HG03565 (cell line): ENCODE measurements around the gene TAS2R42.

Source experiments
- ATAC-seq: cut with Tn5 transposase; IDR thresholded peaks from one replicate; pipeline ENCODE4 v1.9.1; 2021; ENCODE audit warnings: mild to moderate bottlenecking, moderate library complexity; ENCODE audit not compliant: unreplicated experiment

TAS2R42 gene

GRCh38 chr12:11186837-11187236 is at the start of gene TAS2R42:
Gene TAS2R42 (minus strand): TSS chr12:11186937. CDS start chr12:11186937, 0 bp downstream.
- ATAC-seq = no peak

GRCh38 chr12:11233532-11233931 is 46.8 kb upstream of the TAS2R42 start:
- no peak for ATAC-seq

GRCh38 chr12:11228296-11228879 is 41.7 kb upstream of the TAS2R42 start:
- ATAC-seq = peak; percentile 83

GRCh38 chr12:11227373-11227772 is 40.6 kb upstream of the TAS2R42 start:
- no peak for ATAC-seq

- no peak for ATAC-seq
These were observed 22.4 kb upstream of the TAS2R42 start for GRCh38 chr12:11209113-11209512.

- no peak for ATAC-seq
These were observed 17.4 kb upstream of the TAS2R42 start for GRCh38 chr12:11204173-11204572.

- ATAC-seq = no peak
These were observed 16.1 kb upstream of the TAS2R42 start for GRCh38 chr12:11202811-11203210.

GRCh38 chr12:11183011-11183410 is 3.7 kb downstream of the TAS2R42 start:
- no peak for ATAC-seq

- no peak for ATAC-seq
These were observed 4.2 kb downstream of the TAS2R42 start for GRCh38 chr12:11182529-11182928.

GRCh38 chr12:11178250-11178649 is 8.5 kb downstream of the TAS2R42 start:
- ATAC-seq = no peak

- ATAC-seq = no peak
These were observed 12.7 kb downstream of the TAS2R42 start for GRCh38 chr12:11174022-11174421.

- no peak for ATAC-seq
These were observed 14.6 kb downstream of the TAS2R42 start for GRCh38 chr12:11171969-11172675.

- peak; percentile 90 for ATAC-seq
These were observed 15.4 kb downstream of the TAS2R42 start, which contains the start of gene SMIM10L1 for GRCh38 chr12:11171145-11171968. Gene SMIM10L1 (plus strand): TSS chr12:11171194. CDS start chr12:11171357, 163 bp downstream.

- ATAC-seq = no peak
These were observed 16.0 kb downstream of the TAS2R42 start for GRCh38 chr12:11170810-11171144.

GRCh38 chr12:11166300-11166699 is 20.4 kb downstream of the TAS2R42 start:
- no peak for ATAC-seq

GRCh38 chr12:11164384-11164783 is 22.4 kb downstream of the TAS2R42 start:
- no peak for ATAC-seq

GRCh38 chr12:11162502-11162901 is 24.2 kb downstream of the TAS2R42 start:
- ATAC-seq = no peak

- ATAC-seq = no peak
These were observed 27.8 kb downstream of the TAS2R42 start for GRCh38 chr12:11158885-11159444.

GRCh38 chr12:11154400-11154925 is 32.3 kb downstream of the TAS2R42 start:
- no peak for ATAC-seq

- no peak for ATAC-seq
These were observed 34.0 kb downstream of the TAS2R42 start for GRCh38 chr12:11152725-11153124.

- ATAC-seq = no peak
These were observed 35.9 kb downstream of the TAS2R42 start for GRCh38 chr12:11150832-11151231.
